ENCODE results near the gene KIF18A.
"Not testable (repeated sequence)": the region's sequence is repeated elsewhere in the genome, so short reads cannot be mapped to it uniquely, and the experiment has no call there.

KIF18A gene

DNA sequence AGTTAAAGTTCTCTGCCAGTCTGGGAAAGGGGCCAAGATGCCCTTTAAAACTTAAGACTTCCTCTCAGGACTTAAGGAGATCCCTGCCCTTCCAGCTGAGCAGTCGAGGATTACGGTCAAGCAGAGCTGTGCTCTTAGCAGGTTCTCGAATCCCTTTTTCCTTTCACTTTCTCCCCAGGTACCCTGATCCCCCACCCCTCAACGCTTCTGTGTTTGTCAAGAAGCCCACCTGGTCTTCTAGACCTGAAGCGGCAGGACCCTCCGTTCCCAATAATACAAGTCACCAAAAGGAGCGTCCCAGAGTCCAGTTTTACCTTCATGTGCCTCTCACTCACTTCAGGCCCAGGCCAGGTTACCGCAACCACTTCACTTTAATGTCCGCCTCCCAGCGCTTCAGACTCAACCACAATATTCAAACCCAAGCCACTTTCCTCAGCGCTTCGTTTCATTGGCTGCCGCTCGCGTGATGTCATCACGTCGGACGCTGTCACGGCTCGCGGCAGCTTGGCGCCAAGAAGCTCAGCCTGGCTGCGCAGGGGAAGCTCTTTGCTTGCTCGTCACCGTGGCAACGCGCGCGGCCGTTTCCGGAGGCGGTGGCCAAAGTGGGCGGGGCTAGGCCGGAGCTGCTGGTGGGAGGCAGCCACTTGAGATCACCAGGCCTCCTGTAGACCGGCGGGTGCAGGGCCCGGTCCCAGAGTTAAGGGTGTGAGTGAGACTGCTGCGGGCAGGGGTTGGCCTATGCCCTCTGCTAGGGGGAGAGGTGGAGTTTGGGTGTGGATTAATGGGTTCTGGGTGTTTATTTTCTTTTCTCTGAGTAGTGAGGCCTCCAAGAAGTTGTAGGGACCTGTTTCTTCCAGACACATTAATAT is at the start of gene KIF18A, which contains the start of gene METTL15:
KIF18A (minus strand) TSS at position 407 of the 869 bp plus-strand sequence. CDS start 10,209 bp downstream, outside the sequence.
METTL15 (plus strand) TSS at position 639 of the 869 bp plus-strand sequence. CDS start 4,947 bp downstream, outside the sequence.
- DNase-seq, result peak; percentile 99

DNA sequence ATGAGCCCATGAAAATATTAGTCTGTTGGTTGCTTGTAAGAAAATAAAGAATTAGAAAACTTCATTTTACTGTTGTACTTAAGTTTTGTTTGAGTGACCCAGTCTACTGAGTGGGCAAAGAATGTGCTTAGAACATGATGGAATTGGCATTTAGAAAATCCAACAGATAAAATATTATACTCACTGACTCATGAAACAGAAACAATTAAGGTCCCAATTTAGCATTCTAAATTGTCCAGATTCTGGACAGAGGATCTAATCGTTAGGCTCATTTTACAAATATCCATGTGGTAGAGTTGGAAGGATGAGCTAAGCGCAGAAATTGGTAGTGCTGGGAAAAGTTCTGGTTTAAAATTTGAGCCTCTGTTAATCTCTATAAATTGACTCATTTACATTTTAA is 45.6 kb upstream of the KIF18A start:
- no peak for DNase-seq

DNA sequence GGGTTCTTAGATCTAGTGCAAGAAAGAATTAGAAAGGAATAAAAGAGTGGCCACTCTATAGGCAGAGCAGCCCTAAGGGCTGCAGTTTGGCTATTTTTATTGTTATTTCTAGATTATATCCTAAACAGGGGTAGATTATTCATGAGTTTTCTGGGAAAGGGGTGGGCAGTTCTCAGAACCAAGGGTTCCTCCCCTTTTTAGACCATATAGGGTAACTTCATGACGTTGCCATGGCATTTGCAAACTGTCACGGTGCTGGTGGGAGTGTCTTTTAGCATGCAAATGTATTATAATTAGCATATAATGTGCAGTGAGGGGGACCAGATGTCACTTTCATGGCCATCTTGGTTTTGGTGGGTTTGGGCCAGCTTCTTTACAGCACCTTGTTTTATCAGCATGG is 44.8 kb upstream of the KIF18A start:
- no peak for DNase-seq

DNA sequence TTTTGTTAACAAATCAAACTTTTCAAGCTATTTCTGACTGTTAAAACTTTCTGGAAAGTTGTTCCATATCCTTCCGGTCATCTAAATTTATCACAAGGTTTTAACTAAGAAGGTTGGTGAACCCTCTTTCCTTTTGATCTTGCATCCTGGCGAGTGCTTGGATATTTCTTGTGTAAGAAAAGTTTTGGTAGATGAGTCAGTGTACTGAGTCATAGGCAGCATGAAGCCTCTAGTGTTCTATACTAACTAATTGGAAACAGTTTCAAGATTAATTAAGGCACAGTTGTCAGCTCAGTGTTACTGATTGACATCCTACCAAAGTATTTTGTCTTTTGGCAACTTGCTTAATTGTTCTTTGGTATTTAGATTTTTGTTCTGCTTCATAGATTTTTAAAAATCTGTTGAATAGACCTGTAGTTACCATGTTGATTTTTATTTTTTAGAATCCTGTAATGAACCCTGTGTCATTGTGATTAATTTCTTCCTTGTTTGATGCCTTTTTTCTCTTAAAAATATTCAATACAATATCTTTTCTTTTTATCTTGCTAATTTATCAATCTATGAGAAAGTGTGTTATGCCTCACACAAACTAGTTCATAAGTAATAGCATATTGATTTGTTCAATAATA is 38.3 kb upstream of the KIF18A start:
- no peak for DNase-seq

DNA sequence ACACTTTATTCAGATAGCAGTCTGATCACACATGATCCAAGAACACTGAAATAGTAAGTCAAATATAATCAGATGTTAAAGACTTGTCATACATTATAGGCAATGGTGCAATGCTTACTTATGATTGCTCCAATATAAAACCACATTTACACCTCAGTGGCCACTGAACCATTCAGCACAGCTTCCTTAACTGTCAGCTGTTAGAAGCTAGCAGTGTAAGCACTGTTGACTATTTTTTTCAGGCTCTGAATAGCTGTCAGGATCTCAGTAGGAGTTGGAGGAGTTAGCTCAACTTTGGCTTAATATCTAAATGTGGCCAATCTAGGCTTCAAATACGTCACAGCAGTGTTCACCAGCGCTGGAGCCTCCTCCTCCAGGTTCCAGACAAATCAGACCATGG is 36.9 kb upstream of the KIF18A start:
- peak in 1 of 2 experiments; percentile 49 for DNase-seq

DNA sequence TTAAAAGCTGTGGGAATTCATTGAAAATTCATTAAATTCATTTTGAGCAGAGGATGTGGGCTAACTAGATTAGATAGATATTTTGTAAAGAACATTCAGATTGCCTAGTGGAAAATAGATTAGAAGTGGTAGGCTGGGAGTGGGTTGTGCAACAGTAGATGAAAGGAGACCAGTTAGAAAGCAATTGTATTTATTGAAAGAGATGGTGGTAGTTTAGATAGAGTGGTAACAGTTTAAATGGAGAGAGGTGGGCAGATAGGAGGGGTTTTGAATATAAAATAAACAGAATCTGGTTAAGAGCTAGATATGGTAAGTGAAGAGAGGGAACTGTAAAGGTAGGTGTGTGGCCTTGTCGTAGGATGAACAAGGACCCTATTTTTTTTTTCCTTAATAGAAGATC is 34.8 kb upstream of the KIF18A start:
- no peak for DNase-seq

DNA sequence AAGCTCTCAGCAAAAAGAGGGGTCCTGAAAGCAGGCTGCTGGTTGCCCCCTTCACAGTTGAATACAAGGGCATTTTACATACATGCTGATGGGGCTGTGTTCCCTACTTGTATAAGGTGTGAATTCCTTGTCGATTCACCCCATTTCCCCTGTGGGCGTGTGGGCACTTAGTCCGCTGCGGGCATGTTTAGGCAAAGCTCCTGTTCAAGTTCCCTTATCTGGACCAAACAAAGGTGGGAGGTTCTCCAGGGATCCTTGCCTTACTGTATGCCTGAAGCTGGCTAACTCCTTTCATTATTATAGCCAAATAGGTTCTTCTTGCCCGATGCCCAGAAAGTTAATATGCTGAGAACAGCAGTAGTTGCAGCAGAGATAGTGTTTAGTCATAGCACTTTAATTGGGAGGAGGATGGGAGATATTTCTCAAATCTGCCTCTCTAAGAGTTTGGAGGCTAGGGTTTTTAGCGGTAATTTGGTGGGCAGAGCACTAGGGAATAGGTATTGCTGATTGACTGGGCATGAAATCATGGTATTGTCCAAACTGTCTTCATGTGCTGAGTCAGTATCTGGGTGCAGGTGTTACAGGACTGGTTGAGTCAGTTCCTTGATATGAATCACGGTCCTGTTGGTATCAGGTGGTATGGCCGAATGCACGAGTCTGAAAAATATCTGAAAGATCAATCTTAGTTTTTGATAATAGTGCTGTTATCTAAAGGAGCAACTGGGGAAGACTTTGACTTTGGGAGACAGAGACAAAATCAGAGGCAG is 32.9 kb upstream of the KIF18A start:
- DNase-seq, result no peak

DNA sequence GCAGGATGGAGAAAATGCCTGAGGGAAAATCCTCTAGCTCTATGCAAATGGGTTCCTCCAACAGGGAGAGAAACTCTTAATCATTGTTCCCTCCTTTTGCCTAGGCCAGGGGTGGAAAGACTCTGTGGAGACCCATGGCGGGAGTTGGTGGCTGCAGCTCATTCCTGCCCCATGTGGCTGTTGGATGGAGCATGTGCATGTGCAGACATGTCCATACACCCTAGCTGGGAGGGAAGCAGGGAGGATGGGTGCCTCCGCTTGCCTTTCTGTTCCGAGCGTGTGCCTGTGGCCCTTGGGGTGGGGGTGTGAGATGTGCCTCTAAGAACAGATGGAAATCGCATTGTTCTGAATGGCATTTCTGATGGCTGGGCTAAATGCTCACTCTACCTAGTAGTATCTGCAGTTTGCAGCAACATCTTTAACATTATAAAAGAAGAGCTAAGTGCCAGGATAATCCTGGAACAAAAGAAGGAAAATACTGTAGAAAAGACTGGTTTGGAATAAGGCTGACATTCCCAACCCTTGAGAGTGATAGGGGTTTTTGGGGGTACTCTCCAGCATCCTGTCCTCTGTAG is 32.0 kb upstream of the KIF18A start:
- no peak for DNase-seq

DNA sequence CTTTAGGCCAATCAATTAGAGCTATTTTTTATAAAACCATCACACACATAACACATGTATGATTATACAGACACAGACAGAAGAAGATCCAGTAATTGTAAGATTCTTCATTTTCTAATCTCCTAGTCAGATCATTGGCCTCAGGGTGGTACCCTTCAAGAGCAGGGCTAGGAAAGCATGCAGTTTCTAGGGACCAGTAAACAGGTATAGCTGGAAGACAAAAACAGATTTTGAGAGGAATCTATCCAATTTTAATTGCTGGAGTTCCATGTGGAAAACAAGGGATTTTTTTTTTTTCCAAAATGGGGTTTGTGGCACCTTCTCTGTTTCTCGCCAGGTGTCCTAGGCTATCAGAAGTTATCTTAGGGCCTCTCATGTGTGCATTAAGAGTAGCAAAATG is 29.9 kb upstream of the KIF18A start:
- no peak for DNase-seq

DNA sequence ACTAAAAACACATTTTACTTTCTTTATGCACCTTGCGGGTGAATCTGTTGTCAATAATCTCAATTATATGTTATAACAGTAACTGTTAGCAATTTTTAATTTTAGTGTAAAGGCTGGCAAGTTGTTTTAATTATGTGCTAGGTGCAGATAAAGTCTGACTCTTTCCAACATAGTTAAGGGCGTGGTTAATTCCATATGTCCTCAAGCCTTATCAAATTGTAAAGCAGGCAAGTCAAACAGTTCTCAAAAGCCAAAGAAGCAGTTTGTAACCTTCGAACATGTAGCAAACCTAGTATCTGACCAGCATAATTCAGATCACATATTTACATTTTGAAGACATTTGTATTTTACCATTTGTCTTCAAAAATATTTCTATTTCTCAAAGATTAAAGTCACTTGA is 29.4 kb upstream of the KIF18A start:
- DNase-seq, result no peak

DNA sequence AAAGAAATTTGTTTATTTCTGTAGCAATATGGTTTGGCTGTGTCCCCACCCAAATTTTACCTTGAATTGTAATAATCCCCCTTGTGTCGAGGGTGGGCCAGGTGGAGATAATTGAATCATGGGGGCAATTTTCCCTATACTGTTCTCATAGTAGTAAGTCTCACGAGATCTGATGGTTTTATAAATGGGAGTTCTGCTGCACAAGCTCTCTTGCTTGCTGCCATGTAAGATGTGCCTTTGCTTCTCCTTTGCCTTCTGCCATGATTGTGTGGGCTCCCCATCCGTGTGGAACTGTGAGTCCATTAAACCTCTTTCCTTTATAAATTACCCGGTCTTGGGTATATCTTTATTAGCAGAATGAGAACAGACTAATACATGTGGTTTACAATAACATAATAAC is 28.2 kb upstream of the KIF18A start:
- DNase-seq, result not testable (repeated sequence)

DNA sequence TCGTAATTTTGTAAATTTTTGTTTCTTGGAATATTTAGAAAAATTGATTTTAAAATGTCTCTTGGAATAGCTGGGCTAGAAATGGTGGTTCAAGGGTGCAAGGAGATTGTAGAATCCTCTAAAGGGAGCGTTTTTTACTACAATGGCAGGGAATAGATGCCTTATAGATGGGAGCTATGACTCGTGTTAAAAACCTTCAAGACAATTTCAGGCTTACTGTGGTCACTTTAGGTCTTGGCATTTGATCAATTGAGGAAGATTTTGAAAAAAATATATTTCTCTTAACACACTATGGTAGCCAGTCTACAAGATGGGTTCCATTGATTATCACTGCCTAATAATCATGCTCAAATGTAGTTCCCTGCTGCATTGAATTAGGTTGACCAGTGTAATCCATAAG is 25.2 kb upstream of the KIF18A start:
- DNase-seq, result no peak

DNA sequence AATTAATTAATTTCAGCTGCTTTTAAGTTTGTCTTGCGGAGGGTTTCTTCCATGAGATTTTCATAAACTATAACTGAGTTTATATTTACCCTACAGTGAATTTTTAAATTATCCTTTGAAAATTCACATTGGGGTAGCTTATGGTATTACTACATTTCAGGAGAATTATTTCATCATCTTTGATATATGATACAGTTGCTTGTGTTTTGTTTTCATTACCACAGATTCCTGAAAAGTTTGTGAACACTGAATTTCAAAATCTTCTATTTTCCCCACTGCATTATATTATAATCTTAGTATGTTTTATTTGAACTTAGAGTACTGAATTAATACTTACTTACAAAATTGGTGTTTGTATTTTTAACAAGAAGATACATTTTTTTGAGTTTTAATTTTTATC is 24.6 kb upstream of the KIF18A start:
- DNase-seq, result no peak

DNA sequence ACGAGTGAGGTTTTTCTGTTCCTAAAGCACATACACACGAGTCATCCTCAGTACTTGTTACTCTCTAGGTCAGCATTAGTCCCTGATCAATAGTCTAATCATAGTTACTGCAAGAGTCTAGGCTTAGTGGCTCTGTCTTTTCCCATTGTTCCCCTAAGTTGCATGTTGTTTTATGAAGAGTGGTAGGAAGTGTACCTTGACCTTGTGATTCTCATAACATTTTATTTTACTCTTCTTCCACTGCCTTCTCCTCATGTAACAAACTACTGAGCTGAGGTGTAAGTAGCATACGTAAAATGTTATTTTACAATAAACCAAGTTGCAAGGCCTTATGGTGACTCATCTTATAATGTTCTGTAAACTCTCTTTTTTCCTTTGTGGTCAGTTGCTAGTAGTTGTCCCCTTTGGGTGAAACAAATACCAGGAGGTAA is 15.2 kb upstream of the KIF18A start:
- DNase-seq, result no peak

DNA sequence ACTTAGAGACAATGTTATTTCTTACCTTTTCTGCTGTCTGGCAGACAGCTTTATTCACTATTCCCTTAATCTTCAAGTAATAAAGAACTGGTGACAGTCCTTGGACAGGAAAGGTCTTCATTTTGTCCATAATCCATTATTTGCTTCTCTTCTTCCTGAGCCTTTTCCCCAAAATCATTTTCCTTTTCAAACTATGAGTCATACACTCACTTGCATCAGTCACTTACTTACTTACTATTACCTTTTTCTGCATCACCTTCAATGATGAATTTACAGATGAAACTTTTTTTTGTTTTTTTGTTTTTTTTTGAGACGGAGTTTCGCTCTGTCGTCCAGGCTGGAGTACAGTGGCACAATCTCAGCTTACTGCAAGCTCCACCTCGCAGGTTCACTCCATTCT is 9.8 kb upstream of the KIF18A start:
- no peak for DNase-seq

DNA sequence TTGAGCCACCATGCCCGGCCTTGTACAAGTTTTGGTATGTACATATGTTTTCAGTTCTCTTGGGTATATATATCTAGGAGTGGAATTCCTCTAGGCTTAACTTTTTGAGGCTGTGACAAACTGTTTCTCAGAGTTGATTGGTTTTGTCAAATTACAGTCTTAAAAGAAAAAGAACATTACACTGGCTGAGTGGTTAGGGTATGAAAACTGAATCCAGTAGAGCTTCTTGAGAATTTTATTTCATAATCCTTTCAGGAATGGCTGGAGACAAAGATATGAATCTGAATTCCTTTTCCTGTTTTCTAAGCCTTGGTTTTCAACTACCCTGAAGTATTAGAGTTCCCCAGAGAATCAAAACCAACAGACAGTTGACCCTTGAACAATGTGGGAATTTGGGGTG is 6.8 kb upstream of the KIF18A start:
- no peak for DNase-seq

DNA sequence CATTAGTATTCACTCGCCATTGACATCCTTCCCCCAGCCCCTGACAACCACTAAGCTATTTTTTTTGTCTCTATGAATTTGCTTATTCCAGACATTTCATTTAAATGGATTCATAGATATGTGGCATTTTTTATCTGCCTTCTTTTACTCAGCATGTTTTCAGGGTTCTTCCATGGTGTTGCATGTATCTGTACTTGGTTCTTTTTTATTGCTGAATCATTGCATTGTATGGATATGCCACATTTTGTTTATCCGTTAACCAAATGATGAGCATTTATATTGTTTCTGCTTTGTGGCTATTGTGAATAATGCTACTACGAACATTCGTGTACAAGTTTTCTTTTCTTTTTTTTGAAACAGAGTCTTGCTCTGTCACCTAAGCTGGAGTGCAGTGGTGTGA is 6.2 kb upstream of the KIF18A start:
- DNase-seq, result no peak

DNA sequence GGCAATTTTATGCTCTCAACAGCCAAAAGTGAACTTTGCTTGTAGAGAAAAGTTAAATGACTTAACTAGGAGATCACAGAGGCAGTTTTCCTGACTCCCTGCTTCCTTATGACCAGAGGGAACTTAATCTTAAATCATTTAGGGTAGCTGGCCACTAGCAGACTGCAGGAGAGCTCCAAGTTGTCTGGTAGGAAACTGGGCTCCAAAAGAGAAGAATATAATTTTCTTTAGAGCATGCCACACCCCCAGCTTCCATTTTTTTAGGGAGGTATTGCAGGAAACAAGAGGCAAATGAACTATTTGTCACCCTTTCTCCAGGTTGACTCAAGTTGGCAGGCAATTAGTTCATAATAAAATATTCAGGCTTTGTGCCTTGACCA is 2.9 kb upstream of the KIF18A start:
- DNase-seq, result no peak

DNA sequence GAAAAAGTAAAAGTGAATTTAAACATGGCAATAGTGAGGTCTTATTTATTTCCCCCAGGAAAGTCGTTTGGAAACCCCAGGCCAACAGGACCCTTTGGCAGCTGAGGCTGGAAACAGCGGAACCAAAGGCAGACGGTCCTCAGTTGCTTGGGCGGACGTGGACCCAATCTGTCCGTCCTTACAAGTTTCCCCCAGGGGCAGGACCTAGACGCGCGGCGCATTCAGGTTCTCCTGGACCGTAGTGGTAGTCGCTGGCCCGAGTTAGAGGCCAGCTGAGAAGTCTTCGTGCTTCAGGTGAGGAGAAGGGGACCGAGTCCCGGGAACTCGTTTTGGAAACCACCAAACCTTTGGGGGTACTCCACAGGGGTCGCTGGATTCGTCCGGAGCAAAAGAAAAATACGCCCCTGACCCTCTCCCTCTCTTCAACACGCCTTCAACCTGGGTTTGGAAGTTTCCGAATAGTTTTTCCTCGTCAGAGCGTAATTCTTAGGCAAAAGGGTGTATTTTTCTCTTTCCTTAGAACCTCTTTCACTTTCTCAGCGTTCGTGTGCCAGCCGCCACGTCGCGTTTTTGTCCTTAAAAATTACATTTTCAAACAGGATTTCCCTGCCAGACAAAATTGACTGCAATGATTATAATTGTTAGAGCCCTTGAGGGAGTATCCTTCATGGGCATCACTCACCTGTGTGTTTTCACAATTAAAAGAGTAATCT is 2.3 kb upstream of the KIF18A start:
- peak; percentile 67 to 79 for DNase-seq

DNA sequence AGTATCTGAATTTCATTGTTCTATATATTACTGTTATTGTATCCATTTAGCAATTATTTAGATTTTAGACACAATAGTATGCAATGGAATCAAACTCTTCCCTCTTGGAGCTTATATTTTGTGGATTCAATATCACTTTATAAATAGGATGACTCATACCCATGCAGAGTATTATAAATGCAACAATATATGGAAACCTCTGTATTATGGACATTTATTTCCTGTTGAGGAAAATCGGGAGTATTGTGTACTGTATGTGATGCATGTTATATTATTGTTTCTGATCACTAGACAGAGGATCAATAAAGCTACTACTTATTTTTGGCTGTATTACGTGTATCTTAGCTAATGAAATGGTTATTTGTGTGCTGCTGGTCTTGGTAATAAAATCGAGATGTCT is 1.0 kb upstream of the KIF18A start:
- DNase-seq, result no peak

DNA sequence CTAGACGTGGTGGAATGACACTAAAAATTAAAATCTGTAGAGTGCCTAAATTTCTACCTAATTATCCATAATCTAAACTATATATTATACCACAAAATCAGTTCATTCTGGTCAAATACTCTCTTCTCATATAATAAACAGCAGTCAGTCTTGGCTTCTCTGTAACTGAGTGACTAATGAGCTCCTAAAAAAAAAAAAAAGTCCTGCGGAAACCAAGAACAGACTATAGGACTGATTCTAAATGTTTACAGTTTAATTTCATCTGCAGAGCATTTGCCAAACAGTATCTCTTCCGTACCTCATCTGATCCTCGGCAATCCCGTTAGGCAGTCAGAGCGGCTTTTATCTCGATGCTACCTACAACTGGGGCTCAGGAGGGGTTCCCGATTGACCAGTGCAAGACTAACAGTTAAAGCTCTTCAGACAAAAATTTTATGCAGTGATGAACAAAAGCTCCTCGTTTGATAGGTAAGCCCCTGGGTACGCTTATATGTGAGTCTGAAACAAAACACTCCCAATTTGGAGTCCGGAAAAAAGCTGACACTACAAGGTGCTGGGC is 686 bp downstream of the KIF18A start:
- no peak for DNase-seq

DNA sequence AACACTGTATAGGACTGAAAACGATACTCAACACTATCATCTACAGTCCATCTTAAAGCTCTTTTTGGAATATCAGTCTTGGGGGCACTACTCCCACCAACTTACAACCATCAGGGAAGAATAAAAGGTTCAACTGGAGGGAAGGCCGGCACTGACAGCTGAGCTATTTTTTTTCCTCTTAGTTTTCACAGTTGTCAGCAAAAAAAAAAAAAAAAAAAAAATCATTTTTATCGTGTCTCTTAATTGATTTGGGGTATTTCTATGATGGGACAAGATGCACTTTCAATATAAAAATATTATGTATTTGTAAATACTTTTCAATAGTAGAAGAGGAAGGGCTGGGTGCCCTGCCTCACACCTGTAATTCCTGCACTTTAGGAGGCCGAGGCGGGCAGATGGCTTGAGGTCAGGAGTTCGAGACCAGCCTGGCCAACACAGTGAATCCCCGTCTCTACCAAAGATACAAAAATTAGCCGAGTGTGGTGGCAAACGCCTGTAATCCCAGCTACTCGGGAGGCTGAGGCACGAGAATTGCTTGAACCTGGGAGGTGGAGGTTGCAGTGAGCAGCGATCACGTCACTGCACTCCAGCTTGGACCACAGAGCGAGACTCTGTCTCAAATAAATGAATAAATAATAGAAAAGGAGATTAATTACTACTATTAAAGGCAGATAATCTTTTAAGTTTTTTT is 1.5 kb downstream of the KIF18A start:
- no peak for DNase-seq
